Adrenal gland (tissue), 5 donors: ENCODE data around the gene FAM219B.
"Not testable (repeated sequence)": the region's sequence is repeated elsewhere in the genome, so short reads cannot be mapped to it uniquely, and the experiment has no call there.

Experiments
- POLR2A ChIP-seq, 2 donors: fragments of 450-650 bp; IDR thresholded peaks; one replicate each; pipeline ENCODE4 v1.6.1; 2017; ENCODE audit warnings: antibody characterized with exemption in 2 of 2, mild to moderate bottlenecking in 2 of 2, moderate library complexity in 1 of 2
- TF ChIP-seq, protein P1 (sequence below), 6 experiments: fragments of 450-650 bp in 4 of 6; fragments of 200-600 bp in 2 of 6; sonication (generic) in 1 of 6; IDR thresholded peaks; 1 replicate in 5 of 6; 2 replicates in 1 of 6; pipeline versions ENCODE4 v1.5.1 to v1.8.0; 2016 to 2021; ENCODE audit warnings: antibody characterized with exemption in 6 of 6, mild to moderate bottlenecking in 2 of 6, moderate library complexity in 1 of 6
- donor health status: DM: no; HTN: no; CAD: no.

DNA sequence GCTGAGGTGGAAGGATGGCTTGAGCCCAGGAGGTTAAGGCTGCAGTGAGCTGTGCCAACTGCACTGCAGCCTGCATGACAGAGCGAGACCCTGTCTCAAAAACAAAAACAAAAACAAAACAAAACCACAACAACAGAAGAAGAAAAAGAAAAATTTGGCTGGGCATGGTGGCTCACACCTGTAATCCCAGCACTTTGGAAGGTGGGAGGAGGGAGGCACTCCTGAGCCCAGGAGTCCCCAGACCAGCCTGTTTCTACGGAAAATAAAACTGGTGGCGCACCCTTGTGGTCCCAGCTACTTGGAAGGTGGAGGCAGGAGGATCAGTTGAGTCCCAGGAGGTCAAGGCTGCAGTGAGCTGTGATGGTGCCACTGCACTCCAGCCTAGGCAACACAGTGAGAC is 28.5 kb upstream of the FAM219B start:
- TF ChIP-seq, protein P1, sequence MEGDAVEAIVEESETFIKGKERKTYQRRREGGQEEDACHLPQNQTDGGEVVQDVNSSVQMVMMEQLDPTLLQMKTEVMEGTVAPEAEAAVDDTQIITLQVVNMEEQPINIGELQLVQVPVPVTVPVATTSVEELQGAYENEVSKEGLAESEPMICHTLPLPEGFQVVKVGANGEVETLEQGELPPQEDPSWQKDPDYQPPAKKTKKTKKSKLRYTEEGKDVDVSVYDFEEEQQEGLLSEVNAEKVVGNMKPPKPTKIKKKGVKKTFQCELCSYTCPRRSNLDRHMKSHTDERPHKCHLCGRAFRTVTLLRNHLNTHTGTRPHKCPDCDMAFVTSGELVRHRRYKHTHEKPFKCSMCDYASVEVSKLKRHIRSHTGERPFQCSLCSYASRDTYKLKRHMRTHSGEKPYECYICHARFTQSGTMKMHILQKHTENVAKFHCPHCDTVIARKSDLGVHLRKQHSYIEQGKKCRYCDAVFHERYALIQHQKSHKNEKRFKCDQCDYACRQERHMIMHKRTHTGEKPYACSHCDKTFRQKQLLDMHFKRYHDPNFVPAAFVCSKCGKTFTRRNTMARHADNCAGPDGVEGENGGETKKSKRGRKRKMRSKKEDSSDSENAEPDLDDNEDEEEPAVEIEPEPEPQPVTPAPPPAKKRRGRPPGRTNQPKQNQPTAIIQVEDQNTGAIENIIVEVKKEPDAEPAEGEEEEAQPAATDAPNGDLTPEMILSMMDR (IDR thresholded peaks at IDR 0.05): not testable (repeated sequence)
- not testable (repeated sequence) for TF ChIP-seq POLR2A (IDR thresholded peaks at IDR 0.05)
